Posterior cingulate gyrus (tissue), 11 donors: ENCODE measurements around the gene ANKRD44.

Source experiments
- DNase-seq, 10 donors: peaks; one replicate each; pipeline versions ENCODE4 v3.0.0 to v3.0.0-alpha.2; 2020 to 2021; ENCODE audit warnings: mixed read lengths in 3 of 10
- intact Hi-C: fragments of 100-400 bp; cut with DNase I; formaldehyde crosslinking; loops from one replicate; pipeline ENCODE4 v1.15.1; 2023

The ANKRD44 gene

GRCh38 chr2:197212344-197213262 lies 98.0 kb downstream of the ANKRD44 start:
- intact Hi-C loops: no loop called here
- DNase-seq: no peak

GRCh38 chr2:197211881-197212342 lies 98.7 kb downstream of the ANKRD44 start:
- intact Hi-C loops: no loop called here
- DNase-seq: no peak

- intact Hi-C loops: no loop called here
- no peak for DNase-seq
These were observed 100.2 kb downstream of the ANKRD44 start for GRCh38 chr2:197210430-197210829.

DNA sequence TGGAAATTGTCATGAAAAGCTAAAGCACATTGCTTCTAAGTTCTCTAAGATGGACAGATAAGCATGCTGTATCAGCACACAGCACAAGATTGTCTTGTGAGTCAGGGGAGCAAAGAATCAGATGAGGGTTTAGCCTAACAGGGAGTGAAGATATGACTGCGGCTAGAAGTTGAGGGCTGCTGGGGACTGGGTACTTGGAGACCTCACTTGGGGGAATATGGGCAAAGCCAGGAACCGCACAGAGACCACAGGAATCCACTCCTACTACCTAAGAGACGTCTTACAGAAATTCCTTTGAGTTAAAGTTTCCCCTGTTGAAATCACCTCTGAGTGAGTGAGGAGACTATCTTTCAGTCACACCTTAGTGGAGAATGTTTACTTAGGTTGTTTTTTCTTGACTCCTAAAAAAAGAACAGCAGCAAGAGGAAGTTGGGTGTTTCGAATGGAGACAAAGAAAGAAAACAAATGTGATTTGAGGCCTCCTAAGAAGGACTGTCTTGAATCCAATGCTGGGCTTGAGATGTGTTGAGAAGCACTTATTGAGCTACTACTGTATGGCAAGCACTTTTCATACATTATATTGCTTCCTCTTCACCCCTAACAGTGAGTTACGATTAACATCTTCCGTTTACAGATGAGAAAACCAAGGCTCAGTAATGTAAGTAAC lies 100.7 kb downstream of the ANKRD44 start:
- DNase-seq: no peak

DNA sequence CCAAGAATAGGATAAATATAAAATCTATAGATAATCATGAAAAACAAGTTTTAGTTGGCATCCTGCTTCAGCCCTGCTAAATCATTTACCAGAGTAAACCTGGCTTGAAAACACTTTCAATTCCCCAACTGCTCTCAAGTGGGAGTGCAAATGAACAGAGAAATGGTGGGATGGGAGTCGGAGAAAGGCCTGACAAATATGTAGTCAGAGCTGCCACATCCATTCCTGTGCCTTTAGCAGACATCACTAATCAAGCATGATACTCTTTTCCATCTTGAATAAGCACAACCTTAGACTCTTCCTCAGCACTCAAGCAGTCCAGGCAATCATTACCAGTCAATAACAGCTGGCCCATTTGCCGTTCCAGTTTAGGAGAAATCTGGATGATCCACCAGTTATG lies 101.3 kb downstream of the ANKRD44 start:
- no peak for DNase-seq
- intact Hi-C loops: no loop called here

More for the DNA sequence above, 100.7 kb downstream of the ANKRD44 start:
- intact Hi-C loops: no loop called here

- intact Hi-C loops: no loop called here
- DNase-seq: no peak
These were observed 101.7 kb downstream of the ANKRD44 start for GRCh38 chr2:197208841-197209240.

DNA sequence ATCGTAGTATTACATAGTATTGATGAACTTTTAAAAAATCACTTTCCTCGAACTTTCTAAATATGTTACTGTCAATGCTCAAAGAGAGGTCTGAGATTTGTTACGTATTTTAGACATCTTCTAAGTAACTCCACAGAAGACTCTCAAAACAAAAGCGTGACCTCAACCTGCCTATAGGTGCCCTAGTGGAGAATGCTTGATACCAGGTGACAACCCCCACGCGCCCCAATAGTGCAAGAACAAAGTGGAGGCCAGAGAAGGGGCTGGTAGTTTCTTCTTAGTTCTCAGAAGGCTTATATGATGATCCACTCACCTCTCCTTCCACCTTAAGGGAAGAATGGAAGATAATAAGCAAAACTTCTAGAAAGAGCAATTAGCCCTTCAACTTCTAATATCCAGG lies 102.6 kb downstream of the ANKRD44 start:
- intact Hi-C loops: no loop called here

DNA sequence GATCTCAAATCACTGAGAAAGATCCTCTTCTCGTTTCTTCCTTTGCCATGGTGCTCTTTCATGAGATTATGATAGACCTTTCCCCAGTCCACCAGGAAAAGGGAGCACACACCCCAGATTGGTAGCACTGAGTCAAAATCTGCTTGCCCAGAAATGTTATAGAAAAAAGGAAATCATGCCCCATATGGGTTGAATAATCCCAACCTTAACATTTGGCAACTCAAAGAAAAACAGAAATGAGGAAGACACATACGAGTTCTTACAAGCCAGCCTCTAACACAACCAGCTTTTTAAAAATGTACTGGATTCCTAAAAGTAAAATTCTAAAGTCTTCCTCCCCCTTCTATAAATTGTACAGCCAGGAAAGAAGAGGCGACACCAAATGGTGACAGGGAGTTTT lies 103.0 kb downstream of the ANKRD44 start:
- intact Hi-C loops: no loop called here
- DNase-seq: no peak

More for the DNA sequence above, 102.6 kb downstream of the ANKRD44 start:
- DNase-seq: no peak

DNA sequence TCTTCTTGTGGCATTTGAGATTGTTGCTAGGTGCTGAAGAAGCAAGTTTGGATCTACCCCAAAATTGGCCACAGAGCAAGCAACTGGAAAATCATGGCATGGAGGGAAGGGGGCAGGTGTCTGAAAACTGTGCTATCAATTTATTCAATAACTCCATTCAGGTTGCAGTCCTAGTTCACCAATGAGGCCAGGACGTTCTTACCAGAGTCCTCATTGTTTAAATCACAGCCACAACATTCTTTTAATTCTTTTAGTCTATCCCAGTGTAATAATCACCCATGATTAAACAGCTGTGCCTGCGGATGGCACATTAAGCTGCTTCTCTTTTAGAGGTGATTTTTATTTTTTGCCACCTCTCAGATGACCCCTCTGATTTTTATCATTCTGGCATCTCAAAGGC lies 103.5 kb downstream of the ANKRD44 start:
- intact Hi-C loops: no loop called here
- no peak for DNase-seq

DNA sequence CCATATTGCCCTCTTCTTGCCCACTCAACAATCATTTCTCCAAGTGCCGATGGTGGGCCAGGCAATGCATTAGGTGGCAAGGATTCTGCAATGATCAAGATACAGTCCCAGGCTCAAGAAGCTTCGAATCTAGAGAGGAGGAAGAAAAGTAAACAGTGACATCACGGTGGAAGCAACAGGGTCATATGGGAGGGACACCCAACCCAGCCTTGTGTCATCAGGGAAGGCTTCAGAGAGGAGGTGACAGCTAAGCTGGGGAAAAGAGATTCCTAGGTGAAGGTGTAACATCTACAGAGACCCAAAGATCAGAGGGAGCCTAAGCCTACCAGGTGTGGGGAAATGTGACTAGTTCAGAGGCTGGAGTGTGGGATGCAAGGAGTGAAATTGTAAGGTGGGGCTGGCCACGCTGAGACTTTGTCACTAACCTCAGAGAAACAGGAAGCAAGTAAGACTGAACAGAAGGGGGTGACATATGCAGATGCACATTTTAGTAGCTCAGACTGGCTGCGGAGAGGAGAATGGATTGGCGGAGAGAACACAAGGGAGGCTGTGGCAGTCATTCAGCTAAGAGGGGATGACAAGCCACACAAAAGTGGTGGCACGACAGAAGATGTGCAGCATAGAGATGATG lies 104.9 kb downstream of the ANKRD44 start:
- intact Hi-C loops: no loop called here
- DNase-seq: no peak

DNA sequence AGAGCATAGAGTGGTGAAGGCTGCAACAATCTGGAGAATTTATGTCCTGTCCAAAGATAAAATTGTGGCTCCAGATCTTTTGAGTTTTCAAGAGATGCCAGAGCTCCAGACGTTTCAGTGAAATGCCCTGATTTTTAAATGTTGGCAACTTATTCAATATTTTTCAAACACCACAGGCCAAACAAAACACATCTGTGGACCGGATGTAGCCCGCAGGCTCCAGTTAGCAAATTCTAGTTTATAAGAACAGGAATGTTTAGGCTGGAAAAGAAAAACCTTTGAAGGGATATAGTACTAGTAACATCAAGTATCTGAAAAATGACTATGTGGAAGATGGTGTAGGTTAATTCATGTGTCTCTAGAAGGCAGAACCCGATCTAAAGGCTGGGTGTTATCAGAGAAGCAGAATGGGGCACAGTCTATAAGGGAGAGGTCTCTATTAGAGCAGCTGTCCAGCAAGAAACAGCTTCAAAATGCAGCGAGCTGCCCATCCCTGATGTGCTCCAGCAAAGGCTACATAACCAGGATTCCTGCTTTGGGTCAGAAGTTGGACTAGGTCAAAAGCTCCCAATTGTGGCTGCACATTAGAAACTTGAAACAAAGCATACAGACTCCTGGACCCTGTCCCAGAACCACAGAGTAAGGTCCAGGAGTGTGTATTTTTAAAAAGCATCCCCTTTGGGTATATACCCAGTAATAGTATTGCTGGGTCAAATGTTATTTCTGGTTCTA lies 105.9 kb downstream of the ANKRD44 start:
- intact Hi-C loops: no loop called here
- no peak for DNase-seq

- intact Hi-C loops: no loop called here
- no peak for DNase-seq
These were observed 108.7 kb downstream of the ANKRD44 start for GRCh38 chr2:197201874-197202273.

GRCh38 chr2:197200762-197201058 lies 109.9 kb downstream of the ANKRD44 start:
- intact Hi-C loops: no loop called here
- DNase-seq: no peak

DNA sequence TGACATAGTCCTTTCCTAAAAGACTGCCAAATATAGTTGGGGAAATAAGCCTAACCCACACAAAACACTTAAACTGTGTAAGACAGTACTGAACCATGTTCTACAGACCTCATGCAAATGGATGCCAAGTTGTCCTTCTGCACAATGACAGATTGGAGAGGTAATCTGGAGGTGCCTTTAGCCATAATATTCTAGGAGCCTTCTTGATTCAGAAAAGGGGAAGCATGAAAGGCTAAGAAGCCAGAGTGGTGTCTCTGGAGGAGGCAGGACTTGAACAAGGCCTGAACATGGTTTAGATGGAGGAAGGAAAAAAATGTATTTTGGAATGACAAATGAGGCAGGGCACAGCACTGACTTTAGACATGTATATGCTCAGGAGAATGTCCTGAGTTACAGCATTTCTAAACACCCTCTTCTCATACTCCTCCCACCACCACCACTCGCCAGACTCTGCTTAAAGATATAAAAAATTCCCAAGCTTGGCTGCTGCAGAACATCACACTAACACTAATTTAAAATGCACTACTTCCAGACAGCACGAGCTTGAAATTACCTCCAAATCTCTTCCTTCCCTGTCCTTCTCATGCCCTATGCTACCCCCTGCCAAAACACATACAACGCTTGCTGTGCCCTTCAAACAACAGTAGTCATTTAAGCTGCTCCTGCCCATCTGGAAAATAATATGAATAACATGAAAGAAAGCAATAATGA lies 110.4 kb downstream of the ANKRD44 start:
- no peak for DNase-seq
- intact Hi-C loops: no loop called here

DNA sequence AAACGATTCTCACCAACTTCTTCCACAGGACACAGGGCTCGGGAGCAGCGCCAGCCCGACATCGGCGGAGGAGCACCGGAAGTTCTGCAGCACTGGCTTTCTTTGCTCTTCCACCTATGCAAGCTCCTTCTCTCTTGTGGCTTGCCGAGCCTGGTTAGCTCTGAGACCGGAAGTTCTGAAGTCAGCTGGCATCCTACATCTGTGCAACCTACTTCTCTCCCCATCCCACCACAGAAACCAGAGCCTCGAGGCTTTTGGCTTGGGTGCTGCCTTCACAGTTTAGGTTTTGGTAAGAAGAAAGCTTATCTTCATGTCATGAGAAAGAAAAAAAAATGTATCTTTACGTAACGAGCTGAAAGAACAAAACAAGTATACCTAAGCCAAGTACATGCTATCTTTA lies 111.7 kb downstream of the ANKRD44 start:
- DNase-seq: peak; percentile 22 to 93 (median 59)
- intact Hi-C loops: no loop called here

- intact Hi-C loops: no loop called here
- DNase-seq: no peak
These were observed 112.7 kb downstream of the ANKRD44 start for GRCh38 chr2:197197895-197198311.

- no peak for DNase-seq
- intact Hi-C loops: no loop called here
These were observed 113.9 kb downstream of the ANKRD44 start for GRCh38 chr2:197196541-197197180.

- no peak for DNase-seq
- intact Hi-C loops: no loop called here
These were observed 115.1 kb downstream of the ANKRD44 start for GRCh38 chr2:197195518-197195917.

DNA sequence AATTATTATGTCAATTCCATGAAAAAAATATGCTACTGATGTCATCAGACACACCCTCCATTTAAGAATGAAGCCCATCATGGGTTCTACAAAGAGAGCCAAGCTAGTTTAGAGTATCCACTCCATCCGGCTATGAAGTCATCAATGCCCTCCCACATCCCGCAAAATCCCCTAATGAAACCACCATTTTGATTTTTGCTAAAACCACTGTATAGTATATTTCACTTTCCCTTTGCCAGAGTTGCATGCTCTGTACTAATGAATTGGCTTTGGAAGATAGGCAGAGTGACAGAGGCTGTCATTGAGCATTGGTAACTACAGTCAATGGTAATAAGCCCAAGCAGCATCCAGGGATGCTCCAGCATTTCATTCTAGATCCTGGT lies 118.6 kb downstream of the ANKRD44 start:
- no peak for DNase-seq
- intact Hi-C loops: loop anchor here (1.0 to 2.0 kb wide), 2 partner anchors 118 to 187 kb away; partner anchors contain the start of gene ANKRD44
